ENCODE results near the gene DBH. TPM values are rescaled to one million over a fixed set of nuclear protein-coding genes. Genes with fewer than 3 reads are reported as not detected.
A peak's percentile ranks its signal among the peaks of the same experiment; 100 is the strongest.

DBH gene
- total RNA-seq, 1 donor from 2014 or later: not detected

GRCh38 chr9:133643362-133643755 lies 7.2 kb downstream of the DBH start:
- H3K4me3 ChIP-seq (ENCODE audit: low read depth, low read length): no peak overlapping the region
- no peak for FAIRE-seq
- no peaks in the 10 kb centered on the region for H3K36me3 ChIP-seq (ENCODE audit: control insufficient read depth, insufficient read depth, low read length)
- DNase-seq (ENCODE audit: low read depth): no peak
- peaks cover 6% of the 10 kb centered on the region for H3K27me3 ChIP-seq (ENCODE audit: control insufficient read depth, insufficient read depth, low read length)
- TF ChIP-seq CTCF (IDR thresholded peaks at IDR 0.05; ENCODE audit: insufficient read depth, low read length, severe bottlenecking): no peak

- Histone ChIP-seq H3K36me3 (ENCODE audit: control insufficient read depth, insufficient read depth, low read length) (no peaks in the 10 kb centered on the region), H3K4me3 (ENCODE audit: low read depth, low read length) (no peak overlapping the region), H3K27me3 (ENCODE audit: control insufficient read depth, insufficient read depth, low read length) (peaks cover 6% of the 10 kb centered on the region)
- FAIRE-seq (peak; percentile 7), DNase-seq (ENCODE audit: low read depth) (no peak)
- TF ChIP-seq CTCF (IDR thresholded peaks at IDR 0.05; ENCODE audit: insufficient read depth, low read length, severe bottlenecking): no peak
Observed at GRCh38 chr9:133643978-133644760, 8.0 kb downstream of the DBH start.

- Histone ChIP-seq H3K36me3 (ENCODE audit: control insufficient read depth, insufficient read depth, low read length) (no peaks in the 10 kb centered on the region), H3K27me3 (ENCODE audit: control insufficient read depth, insufficient read depth, low read length) (peaks cover 6% of the 10 kb centered on the region), H3K4me3 (ENCODE audit: low read depth, low read length) (no peak overlapping the region)
- no peak for TF ChIP-seq CTCF (IDR thresholded peaks at IDR 0.05; ENCODE audit: insufficient read depth, low read length, severe bottlenecking)
- FAIRE-seq (no peak), DNase-seq (ENCODE audit: low read depth) (no peak)
Observed at GRCh38 chr9:133645021-133645765, 9.0 kb downstream of the DBH start.

- Histone ChIP-seq H3K36me3 (ENCODE audit: control insufficient read depth, insufficient read depth, low read length) (no peaks in the 10 kb centered on the region), H3K4me3 (ENCODE audit: low read depth, low read length) (no peak overlapping the region), H3K27me3 (ENCODE audit: control insufficient read depth, insufficient read depth, low read length) (peaks cover 6% of the 10 kb centered on the region)
- TF ChIP-seq CTCF (IDR thresholded peaks at IDR 0.05; ENCODE audit: insufficient read depth, low read length, severe bottlenecking): no peak
- DNase-seq (ENCODE audit: low read depth) (no peak), FAIRE-seq (peak; percentile 91)
Observed at GRCh38 chr9:133647148-133647547, 11.0 kb downstream of the DBH start.

- FAIRE-seq: no peak
- DNase-seq (ENCODE audit: low read depth): no peak
- Histone ChIP-seq H3K27me3 (ENCODE audit: control insufficient read depth, insufficient read depth, low read length) (peaks cover 6% of the 10 kb centered on the region), H3K36me3 (ENCODE audit: control insufficient read depth, insufficient read depth, low read length) (no peaks in the 10 kb centered on the region), H3K4me3 (ENCODE audit: low read depth, low read length) (no peak overlapping the region)
- no peak for TF ChIP-seq CTCF (IDR thresholded peaks at IDR 0.05; ENCODE audit: insufficient read depth, low read length, severe bottlenecking)
Observed at GRCh38 chr9:133647765-133648469, 11.8 kb downstream of the DBH start.
